Stimulated activated CD4-positive, alpha-beta T cell treated with anti-CD3 and anti-CD28 coated beads, Interleukin-12 subunit alpha, Interleukin-12 subunit beta, amount 100 ng/mL, for 48 hours (primary cell): ENCODE results near the gene PHACTR3.

Experiments
- DNase-seq, 3 donors: peaks; one replicate each; pipeline ENCODE4 v3.0.0-alpha.2; 2020; ENCODE audit warnings: low read depth in 2 of 3, low spot score in 1 of 3

The PHACTR3 gene

DNA sequence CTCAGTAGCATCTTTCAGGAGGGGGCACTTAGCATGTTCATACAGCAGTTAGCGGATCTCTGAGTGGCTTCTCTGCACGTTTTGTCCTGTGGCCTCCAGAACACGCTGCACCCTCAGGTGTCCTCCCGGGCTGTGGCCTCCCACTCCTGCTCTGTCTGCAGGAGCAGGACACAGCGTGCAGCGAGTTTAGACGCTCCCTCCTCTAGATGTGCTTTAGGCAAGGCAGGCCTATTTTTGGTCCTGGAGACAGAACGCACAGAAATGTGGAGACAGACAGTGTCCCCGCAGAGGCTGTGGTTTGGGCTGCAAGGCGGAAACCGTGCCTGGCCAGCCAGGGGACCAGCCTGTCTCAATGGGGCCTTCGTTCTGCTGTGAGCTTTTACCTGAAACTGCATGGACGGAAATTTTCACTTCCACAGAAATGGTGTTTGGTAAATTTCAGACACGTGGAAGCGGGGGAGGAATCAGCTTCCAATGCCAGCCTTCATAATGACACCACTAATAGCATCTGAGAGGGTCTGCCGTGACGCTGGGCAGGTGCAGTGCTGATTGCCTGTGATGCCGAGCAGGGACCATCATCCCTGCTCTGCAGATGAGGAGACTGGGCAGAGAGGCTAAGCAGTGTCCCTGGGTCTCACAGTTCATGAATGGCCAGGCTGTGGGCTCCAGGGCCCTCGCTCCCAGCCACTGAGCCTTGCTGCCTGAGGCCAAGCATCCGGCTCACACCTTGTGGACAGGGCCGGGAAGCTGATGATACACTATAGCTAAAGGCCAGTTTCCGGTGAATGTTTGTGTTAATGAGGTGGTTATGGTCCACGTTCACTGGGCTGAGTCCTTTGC, 208.2 kb downstream of the PHACTR3 start:
- no peak for DNase-seq

DNA sequence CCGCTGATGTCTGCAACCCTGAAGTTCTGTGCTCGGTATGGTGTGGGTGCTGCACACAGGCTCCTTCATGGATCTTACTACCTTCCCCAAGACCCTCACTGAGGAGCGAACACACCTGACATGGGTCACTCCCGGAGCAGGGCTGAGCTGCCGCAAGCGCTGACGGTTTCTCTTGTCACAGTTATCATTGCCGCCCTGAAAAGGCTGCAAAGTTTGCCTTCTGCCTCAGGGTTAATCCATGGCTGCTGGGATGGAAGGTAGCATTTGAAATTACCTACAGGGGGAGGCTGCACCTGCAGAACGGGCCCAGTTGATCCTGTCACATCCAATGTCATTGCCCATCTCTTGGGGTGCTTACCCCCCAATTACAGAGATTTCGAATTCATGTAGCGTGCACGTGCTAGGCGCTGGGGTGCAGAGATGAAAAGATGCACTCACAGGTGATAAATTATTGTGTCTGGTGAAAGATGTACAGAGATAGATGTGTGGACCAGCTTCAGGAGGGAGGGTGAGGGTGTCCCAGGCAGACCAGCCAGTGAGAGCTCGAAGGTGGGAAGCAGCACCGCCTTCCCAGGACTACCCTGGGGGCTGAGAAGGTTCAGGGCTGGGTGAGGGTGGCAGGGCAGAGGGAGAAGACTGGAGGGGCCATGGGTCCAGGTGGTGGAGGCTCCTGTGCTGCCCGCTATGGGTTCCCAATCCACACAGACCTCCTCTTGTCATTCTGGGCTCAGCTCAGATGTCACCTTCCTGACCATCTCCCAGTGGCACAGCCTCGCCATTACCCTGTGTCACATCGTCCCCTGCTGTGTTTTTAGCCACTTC, 209.0 kb downstream of the PHACTR3 start:
- no peak for DNase-seq

DNA sequence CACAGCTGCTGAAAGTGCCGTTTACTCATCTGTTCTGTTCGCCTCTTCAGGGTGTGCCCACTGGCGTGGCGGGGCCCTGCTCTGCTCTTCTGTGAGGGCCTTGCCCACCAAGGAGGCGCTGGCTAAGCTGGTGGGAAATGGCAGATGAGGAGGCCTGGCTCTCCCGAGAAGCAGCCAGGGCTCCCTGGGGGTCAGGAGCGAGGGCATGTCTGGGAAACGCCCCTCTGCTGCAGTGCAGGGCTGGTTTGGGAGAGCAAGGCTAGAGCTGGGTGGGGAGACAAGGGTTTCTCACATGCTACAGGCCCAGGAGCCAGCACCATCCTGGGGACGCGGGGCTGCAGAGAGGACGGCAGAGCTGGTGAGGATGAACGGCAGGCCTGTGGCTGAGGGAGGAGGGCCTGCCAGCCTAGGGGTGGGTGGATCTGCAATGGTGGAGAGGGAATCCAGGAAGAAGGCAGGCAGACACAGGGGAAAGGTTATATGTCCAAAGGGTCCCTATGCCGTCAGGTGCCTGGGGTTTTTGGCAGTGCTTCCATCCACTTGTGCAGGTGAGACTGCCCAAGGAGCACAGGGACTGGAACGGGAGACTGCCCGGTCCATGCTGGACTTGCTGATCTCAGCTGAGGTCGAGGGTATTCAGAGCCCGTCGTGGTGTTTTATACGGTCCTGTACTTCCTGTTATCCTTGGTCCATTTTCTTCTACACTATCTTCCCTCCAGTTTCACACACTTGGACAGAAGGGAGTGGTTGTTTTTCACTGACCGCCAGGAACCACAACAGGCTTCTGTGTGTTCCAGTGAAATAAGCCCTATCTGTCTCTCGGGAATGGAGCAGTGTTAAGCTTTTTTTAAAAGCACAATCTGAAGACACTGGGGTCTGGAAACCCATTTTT, 209.9 kb downstream of the PHACTR3 start:
- no peak for DNase-seq

- DNase-seq = no peak
These were observed 210.6 kb downstream of the PHACTR3 start for GRCh38 chr20:59814840-59815340.

DNA sequence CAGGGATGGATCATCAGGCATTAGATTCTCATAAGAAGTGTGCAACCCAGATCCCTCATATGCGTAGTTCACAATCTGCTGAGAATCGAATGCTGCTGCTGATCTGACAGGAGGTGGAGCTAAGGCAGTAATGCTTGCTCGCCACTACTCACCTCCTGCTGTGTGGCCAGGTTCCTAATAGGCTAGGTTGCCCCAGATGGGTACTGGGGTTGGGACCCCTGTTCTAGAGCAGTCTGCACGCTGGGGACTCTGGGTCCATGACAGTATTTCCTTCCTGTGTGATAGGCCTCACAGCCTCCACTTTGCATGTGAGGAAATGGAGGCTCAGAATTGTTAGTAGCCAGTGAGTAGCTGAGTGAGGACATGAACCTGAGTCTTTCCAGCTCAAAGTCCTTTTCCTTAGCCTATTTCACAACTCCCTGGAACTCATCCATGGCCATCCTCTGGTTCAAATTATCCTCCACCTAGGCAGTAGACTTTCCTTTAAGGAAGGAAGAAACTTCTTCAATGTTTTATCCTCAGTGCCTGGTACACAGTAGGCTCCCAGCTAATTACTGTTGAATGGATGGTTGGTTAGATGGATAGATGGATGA, 211.9 kb downstream of the PHACTR3 start:
- DNase-seq = no peak

GRCh38 chr20:59817406-59817805, 213.1 kb downstream of the PHACTR3 start:
- no peak for DNase-seq

DNA sequence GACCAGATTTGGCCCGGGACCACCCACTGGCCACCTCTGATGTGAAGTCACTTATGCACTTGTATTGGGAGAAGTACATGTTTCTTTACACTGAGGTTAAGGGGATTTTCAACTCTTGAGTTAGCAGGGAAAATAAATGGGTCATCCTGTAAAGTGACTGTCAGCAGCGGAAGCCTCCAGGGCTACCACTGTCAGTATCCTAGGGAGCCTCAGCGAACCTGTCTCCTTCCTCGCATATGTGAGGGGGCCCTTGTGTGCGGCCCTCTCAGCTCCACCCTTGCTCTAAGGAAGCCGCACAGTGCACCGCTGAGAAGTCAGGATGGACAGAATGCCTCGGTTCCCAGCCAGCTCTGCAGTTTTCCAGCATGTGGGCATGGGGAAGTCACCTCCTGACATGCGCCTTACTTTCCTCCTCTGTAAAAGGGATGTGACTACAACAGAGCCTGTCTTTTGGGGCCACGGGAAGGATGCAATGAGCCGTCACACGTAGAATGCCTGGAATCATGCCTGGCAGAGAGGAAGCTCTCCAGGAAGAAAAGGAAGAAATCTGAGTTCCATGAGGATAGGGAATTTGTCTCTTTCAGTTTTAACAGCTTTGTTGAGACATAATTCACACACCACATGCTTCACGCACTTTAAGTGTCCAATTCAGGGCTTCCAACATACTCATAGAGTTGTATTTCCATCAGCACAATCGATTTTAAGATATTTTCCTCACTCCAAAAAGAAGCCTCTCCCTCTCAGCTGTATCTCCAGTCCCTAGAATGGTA, 213.7 kb downstream of the PHACTR3 start:
- DNase-seq = no peak

DNA sequence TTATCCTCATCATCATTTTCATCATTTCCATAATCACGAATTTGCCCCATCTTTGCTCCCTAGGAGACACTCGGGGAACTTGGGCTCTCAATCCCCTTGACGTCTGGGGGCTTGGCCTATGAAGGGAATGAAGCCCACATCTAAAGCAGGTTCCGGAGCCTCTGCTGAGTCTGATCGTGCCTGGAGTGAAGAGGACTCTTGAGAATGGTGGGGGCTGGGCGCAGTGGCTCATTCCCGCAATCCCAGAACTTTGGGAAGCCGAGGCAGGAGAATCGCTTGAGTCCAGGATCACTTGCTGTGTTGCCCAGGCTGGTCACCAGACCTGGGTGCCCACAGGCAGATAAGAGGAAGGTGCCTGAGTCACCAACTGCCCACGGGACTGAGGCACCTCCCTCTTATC, 214.6 kb downstream of the PHACTR3 start:
- DNase-seq = no peak

- no peak for DNase-seq
These were observed 215.3 kb downstream of the PHACTR3 start for GRCh38 chr20:59819496-59820203.

DNA sequence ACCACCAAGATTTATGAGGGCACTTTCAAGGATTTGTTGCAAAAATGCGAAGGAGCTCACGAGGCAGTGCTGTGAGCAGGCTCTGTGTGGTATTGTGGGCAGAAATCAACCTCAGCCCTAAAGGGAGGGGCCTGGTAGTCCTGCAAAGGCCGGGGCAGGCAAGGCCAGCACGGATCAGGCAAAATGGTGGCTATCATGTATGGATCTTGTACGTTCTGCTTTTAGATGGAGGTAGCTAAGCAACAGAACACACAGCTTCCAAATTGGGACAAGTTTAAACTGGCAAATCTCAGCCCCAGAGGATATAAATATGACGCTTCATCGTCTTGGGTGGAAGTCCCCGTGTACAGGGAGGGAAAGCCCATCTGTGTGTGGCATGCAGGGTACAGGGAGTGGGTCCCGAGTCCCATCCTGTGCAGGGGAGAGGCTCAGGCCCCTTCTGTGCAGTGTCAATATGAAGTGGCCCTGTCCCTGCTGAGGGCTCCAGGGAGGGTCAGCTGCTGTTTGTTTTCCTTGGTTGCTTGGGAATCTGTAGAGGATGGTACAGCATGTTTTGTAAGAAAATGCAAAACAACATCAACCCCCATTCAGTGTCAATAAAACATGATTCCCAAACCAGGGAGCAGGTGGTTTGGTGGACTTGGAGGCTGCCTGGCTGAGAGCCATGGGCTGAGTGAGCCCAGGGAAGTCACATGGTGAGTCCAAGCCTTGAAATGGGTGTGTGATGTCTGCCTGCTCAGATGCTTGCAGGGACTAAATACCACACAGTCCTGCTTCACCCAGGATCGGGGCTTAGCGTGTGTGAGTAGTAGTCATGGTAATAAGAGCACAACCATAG, 216.1 kb downstream of the PHACTR3 start:
- no peak for DNase-seq

GRCh38 chr20:59821201-59821600, 216.9 kb downstream of the PHACTR3 start:
- no peak for DNase-seq

- DNase-seq = no peak
These were observed 217.4 kb downstream of the PHACTR3 start for GRCh38 chr20:59821788-59822187.

- DNase-seq = no peak
These were observed 218.1 kb downstream of the PHACTR3 start for GRCh38 chr20:59822291-59823029.

- no peak for DNase-seq
These were observed 218.7 kb downstream of the PHACTR3 start for GRCh38 chr20:59823030-59823423.

- DNase-seq = no peak
These were observed 219.3 kb downstream of the PHACTR3 start for GRCh38 chr20:59823491-59824259.

DNA sequence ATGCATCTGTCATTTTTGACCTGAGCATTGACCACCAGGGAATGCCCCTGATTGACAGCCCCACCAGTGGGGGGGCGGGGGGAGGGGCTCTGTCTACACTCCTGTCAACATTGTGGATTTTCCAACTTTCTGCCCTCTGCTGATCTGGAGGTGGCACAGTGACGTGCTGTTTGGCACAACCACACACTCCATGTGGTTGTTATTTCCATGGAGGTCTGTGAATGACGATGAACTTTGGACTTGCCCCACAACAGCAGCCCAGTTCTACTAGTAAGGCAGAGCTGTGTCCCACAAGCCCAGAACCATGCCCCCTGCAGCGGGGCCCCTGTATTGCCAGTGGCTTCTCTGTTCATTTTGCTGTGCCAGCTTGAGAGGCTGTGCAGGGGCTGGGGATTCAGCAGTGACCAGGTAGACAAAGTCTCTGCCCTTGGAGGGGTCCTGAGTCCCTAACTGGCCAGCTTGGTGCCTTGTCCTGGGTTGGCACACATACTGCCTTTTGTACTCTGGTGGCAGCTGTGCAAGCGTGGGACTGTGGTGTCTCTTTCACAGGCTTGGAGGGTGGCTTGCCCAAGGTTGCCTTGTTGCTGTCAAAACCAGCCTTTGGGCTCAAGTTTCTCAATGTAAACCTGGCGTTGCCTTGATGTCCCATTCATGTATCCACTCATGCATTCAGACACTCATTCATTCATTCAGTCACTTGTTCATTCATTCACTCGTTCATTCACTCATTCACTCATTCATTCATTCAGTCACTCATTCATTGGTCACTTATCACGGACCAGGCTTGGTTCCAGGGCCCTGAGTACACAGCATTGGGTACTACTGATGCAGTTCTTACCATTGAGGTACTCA, 220.6 kb downstream of the PHACTR3 start:
- no peak for DNase-seq
